HG03159 (cell line): ENCODE measurements around the gene LRWD1.
"Not testable (repeated sequence)": the region's sequence is repeated elsewhere in the genome, so short reads cannot be mapped to it uniquely, and the experiment has no call there.

Source experiments
- ATAC-seq: cut with Tn5 transposase; IDR thresholded peaks from one replicate; pipeline ENCODE4 v1.9.1; 2021; ENCODE audit warnings: mild to moderate bottlenecking, moderate library complexity; ENCODE audit not compliant: unreplicated experiment

LRWD1 gene

GRCh38 chr7:102494026-102494425, 29.2 kb downstream of the LRWD1 start:
- ATAC-seq, result not testable (repeated sequence)

- ATAC-seq, result peak; percentile 60
Measured at GRCh38 chr7:102494473-102495149, 29.8 kb downstream of the LRWD1 start.

- not testable (repeated sequence) for ATAC-seq
Measured at GRCh38 chr7:102496861-102497260, 32.1 kb downstream of the LRWD1 start.

GRCh38 chr7:102497308-102497707, 32.5 kb downstream of the LRWD1 start:
- not testable (repeated sequence) for ATAC-seq

- ATAC-seq, result not testable (repeated sequence)
Measured at GRCh38 chr7:102498321-102498720, 33.5 kb downstream of the LRWD1 start.

- not testable (repeated sequence) for ATAC-seq
Measured at GRCh38 chr7:102503141-102503540, 38.4 kb downstream of the LRWD1 start.

GRCh38 chr7:102505298-102506185, 40.8 kb downstream of the LRWD1 start:
- ATAC-seq, result not testable (repeated sequence)

GRCh38 chr7:102507410-102508088, 42.8 kb downstream of the LRWD1 start:
- not testable (repeated sequence) for ATAC-seq

- ATAC-seq, result not testable (repeated sequence)
Measured at GRCh38 chr7:102510575-102510974, 45.8 kb downstream of the LRWD1 start.

- ATAC-seq, result peak; percentile 50
Measured at GRCh38 chr7:102511860-102512522, 47.2 kb downstream of the LRWD1 start.

- ATAC-seq, result not testable (repeated sequence)
Measured at GRCh38 chr7:102512642-102513221, 47.9 kb downstream of the LRWD1 start.

GRCh38 chr7:102514881-102515721, 50.3 kb downstream of the LRWD1 start:
- peak; percentile 62 for ATAC-seq

- ATAC-seq, result not testable (repeated sequence)
Measured at GRCh38 chr7:102515889-102516288, 51.1 kb downstream of the LRWD1 start.

- not testable (repeated sequence) for ATAC-seq
Measured at GRCh38 chr7:102516951-102517350, 52.2 kb downstream of the LRWD1 start.

GRCh38 chr7:102517550-102518147, 52.9 kb downstream of the LRWD1 start, which contains the start of gene RASA4B:
RASA4B (minus strand) TSS chr7:102517777; CDS start chr7:102517710, 67 bp downstream.
- peak; percentile 67 for ATAC-seq

- ATAC-seq, result not testable (repeated sequence)
Measured at GRCh38 chr7:102520797-102521196, 56.0 kb downstream of the LRWD1 start.
